ENCODE data around the gene PTPRK.
A peak's percentile ranks its signal among the peaks of the same experiment; 100 is the strongest.
"Not testable (repeated sequence)": the region's sequence is repeated elsewhere in the genome, so short reads cannot be mapped to it uniquely, and the experiment has no call there.

The PTPRK gene

DNA sequence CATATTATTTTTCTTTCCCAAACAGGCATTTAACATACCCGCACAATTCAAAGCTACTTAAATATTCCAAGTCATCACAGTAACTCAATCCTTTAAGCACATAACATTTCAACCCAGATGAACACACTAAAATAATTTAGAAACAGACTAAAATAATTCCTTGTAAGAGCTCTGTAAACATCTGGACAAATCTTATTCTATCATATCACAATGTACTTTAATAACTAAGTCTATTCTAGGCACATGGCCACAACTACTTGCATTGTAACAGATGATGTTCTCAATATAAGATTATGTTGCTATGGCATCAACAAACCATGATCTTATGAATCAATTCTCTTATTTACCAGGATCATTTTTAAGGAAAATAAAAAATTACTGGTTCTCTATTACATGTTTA lies 496.4 kb downstream of the PTPRK start:
- H3K27ac Mint-ChIP-seq, result no peak overlapping the region
- no peaks in the 10 kb centered on the region for H3K9me3 Mint-ChIP-seq (ENCODE audit: low read depth)
- no peaks in the 10 kb centered on the region for H3K27me3 Mint-ChIP-seq
- H3K4me3 Mint-ChIP-seq, result no peak overlapping the region
- H3K36me3 Mint-ChIP-seq, result peaks cover 14% of the 10 kb centered on the region
- H3K4me1 Mint-ChIP-seq (ENCODE audit: low read depth), result peaks cover 50% of the 10 kb centered on the region

DNA sequence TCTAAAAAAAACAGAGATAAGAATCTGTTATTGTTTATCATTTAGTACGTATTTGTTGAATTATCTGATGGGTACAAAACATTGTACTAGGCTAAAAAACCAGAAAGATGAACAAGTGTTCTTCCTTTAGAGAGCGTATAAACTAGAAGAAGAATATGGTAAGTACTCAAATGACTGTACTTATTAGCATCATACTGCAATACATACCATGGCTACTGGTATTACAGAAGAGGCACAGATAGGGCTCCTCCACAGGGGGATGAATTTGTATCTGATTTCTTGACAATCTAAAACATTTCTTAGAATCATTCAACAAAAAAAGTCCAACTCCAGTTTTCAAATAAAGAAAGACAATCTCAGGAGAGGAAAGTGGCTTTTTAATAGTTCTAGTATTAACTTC lies 501.6 kb downstream of the PTPRK start:
- Mint-ChIP-seq H3K27me3 (no peaks in the 10 kb centered on the region), H3K36me3 (peaks cover 14% of the 10 kb centered on the region), H3K4me1 (ENCODE audit: low read depth) (peaks cover 43% of the 10 kb centered on the region), H3K27ac (no peak overlapping the region), H3K9me3 (ENCODE audit: low read depth) (no peaks in the 10 kb centered on the region), H3K4me3 (no peak overlapping the region)

DNA sequence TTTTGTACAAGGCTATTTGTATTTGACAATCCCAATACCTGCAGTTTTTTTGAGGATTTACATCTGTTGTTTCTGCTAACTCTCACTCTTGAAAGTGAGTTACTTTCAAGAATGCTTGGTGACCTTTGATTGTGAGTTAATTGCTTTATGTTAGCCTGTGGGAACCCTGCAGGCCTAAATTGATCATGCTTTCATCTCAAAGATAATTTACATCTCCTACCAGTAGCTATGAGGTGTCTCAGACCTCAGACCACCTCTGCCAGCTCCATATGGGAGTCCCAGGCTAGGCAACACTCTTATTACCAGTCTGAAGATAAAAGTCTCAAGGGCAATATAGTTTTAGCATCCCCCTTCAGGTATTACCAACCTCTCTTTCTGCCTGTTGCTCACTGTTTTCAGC lies 503.1 kb downstream of the PTPRK start:
- H3K4me1 Mint-ChIP-seq (ENCODE audit: low read depth), result peaks cover 53% of the 10 kb centered on the region
- no peaks in the 10 kb centered on the region for H3K27me3 Mint-ChIP-seq
- H3K4me3 Mint-ChIP-seq, result no peak overlapping the region
- H3K9me3 Mint-ChIP-seq (ENCODE audit: low read depth), result no peaks in the 10 kb centered on the region
- H3K36me3 Mint-ChIP-seq, result peaks cover 19% of the 10 kb centered on the region
- H3K27ac Mint-ChIP-seq, result no peak overlapping the region

DNA sequence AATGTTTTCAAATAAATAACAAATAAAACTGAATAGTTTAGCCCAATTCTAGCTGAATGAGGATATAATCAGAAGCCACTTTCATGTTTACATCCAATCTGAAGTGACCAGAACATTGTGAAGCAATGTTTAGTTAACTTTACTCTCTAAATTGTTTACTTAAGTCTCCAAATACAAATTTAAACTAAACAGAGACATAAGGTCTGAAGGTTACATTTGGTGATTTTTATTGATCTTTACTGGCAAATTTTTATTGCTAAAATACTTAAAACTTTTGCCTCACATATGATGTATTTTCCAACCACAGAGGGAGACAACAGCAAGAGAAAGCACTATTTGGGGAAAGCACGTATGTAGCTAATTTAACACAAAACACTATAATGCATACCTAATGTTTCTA lies 512.7 kb downstream of the PTPRK start:
- Mint-ChIP-seq H3K4me1 (ENCODE audit: low read depth) (peaks cover 40% of the 10 kb centered on the region), H3K9me3 (ENCODE audit: low read depth) (no peaks in the 10 kb centered on the region), H3K27me3 (no peaks in the 10 kb centered on the region), H3K27ac (no peak overlapping the region), H3K36me3 (peaks cover 9% of the 10 kb centered on the region), H3K4me3 (no peak overlapping the region)

DNA sequence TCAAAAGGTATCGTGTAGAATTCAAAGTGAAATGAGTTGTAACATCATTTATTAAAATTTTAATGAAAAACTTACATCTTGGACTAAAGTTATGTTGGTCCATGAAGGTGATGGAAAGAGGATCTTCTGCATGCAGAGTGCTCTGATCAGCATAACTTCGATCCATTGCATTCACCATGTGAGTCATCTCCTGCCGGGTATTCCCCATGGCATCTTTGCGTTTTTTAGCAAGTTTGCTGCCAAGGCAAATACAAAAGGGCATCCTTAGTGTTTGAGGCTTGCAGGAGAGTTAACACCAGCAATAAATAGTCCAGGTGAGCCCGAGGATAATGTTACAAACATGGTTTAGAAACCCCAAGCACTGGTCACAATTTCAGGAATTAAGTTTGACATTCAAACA lies 515.4 kb downstream of the PTPRK start:
- H3K27ac Mint-ChIP-seq, result peak overlapping the region; percentile 24
- H3K27me3 Mint-ChIP-seq, result no peaks in the 10 kb centered on the region
- H3K4me3 Mint-ChIP-seq, result no peak overlapping the region
- no peaks in the 10 kb centered on the region for H3K9me3 Mint-ChIP-seq (ENCODE audit: low read depth)
- H3K4me1 Mint-ChIP-seq (ENCODE audit: low read depth), result peaks cover 43% of the 10 kb centered on the region
- peaks cover 9% of the 10 kb centered on the region for H3K36me3 Mint-ChIP-seq

DNA sequence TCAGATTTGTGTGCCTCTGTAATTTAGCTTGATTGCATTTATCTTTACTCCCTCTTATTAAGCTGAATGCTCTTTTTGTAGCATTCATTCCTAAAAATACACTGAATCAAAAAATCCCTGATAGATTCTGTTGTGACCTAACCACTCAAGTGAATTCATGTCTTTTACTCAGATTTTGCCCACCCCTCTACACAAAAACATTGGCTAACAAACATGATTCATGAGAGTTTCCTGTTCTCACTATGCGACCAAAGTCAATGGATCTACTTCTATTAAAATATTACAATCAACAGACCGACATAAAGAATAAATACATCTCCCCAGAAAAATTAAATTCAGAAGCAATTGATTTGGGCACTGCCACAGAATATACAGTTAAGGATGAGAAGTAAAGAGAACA lies 520.0 kb downstream of the PTPRK start:
- no peaks in the 10 kb centered on the region for H3K9me3 Mint-ChIP-seq (ENCODE audit: low read depth)
- peaks cover 79% of the 10 kb centered on the region for H3K4me1 Mint-ChIP-seq (ENCODE audit: low read depth)
- H3K27ac Mint-ChIP-seq, result peak overlapping the region; percentile 90
- H3K4me3 Mint-ChIP-seq, result peak overlapping the region; percentile 55
- H3K36me3 Mint-ChIP-seq, result peaks cover 9% of the 10 kb centered on the region
- no peaks in the 10 kb centered on the region for H3K27me3 Mint-ChIP-seq

DNA sequence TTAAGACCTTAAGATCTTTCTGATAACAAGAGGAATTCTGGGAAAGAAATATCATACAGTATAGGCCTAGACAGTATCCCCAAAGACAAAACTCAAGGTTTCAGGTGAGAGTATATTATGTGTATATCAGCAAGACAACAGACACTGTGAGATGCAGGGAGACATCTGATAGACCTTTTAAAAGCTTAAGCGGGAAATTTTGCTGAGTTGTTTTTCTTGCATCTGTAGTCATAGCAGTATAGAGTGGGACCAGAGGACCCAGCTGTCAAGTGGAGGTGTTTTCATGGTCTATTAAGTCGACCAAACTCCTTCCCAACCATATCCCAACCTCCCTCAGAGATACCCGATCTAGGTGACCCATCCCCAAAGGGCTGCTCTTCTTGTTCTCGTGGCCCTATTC lies 521.4 kb downstream of the PTPRK start:
- Mint-ChIP-seq H3K27me3 (no peaks in the 10 kb centered on the region), H3K4me3 (peak overlapping the region; percentile 18), H3K9me3 (ENCODE audit: low read depth) (no peaks in the 10 kb centered on the region), H3K36me3 (peaks cover 5% of the 10 kb centered on the region), H3K4me1 (ENCODE audit: low read depth) (peaks cover 76% of the 10 kb centered on the region), H3K27ac (peak overlapping the region; percentile 90)

DNA sequence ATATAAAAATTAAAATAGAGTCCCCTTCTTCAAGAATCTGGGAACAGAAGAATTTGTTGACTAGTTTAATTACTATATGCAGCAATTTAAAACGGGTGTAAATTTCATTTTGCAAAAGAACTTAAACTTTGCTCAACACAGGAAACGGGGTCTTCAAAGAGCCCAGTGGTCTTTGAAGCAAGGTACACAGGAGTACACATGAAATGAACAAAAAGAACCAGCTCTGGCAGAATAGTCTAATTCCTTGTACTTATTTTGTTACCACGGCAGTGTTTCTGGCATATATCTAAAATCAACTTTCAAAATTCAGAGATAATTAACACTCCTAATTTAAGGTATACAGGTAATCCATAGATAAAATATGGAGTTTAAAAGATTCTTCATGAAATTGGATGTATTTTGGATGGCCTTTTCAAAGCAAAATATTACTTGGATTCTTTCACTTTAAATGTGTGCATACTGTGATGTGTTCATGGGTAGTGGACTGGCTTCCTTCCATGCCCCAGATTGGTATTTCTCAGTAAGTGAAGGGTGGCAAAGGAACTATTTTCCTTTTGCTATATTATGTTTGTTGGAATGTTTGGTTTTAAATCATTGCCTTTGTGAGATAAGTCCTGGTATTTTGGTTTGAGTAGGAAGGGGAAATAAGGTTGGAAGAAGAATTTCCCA lies 522.8 kb downstream of the PTPRK start:
- Mint-ChIP-seq H3K9me3 (ENCODE audit: low read depth) (no peaks in the 10 kb centered on the region), H3K27me3 (no peaks in the 10 kb centered on the region), H3K4me1 (ENCODE audit: low read depth) (peaks cover 75% of the 10 kb centered on the region), H3K27ac (peak overlapping the region; percentile 90), H3K36me3 (no peaks in the 10 kb centered on the region), H3K4me3 (peak overlapping the region; percentile 78)

DNA sequence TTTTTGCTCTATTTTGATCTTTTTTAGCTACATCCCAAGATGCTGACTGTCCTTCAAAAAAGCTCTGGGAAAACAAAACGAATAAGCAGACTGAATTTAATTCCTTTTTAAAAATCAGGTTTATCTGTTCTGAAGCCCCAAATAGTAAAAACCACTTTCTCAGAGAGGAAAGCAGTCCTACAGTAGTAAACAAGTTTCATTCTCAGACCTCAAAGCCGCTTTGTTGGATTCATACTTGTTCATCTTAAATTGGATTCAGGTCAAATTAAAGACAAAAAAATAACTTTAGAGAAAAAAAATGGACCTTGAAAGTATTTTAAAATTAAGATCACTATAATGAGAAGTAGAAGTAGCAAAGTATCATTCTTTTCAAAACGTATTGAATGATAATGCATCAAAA lies 523.5 kb downstream of the PTPRK start:
- peaks cover 81% of the 10 kb centered on the region for H3K4me1 Mint-ChIP-seq (ENCODE audit: low read depth)
- H3K36me3 Mint-ChIP-seq, result peaks cover 2% of the 10 kb centered on the region
- peak overlapping the region; percentile 78 for H3K4me3 Mint-ChIP-seq
- no peaks in the 10 kb centered on the region for H3K9me3 Mint-ChIP-seq (ENCODE audit: low read depth)
- no peaks in the 10 kb centered on the region for H3K27me3 Mint-ChIP-seq
- H3K27ac Mint-ChIP-seq, result peak overlapping the region; percentile 90

DNA sequence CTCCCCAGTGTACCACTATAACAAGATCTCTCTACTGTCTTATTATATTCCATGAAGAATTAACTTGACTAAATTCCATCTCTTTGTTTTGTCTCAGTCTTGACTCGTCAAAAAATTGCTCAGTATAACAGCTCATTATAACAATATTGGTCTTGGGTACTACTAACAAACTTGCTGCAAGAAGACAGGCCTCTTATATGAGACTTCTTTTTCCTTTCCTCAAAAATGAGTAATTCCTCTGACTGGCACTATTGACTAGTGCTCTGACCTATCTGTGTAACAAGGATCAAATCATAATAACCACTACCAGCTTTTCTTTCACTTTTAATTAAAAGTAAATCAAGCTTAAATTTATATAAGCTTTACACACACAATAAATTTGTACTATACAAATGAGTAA lies 528.3 kb downstream of the PTPRK start:
- Mint-ChIP-seq H3K27me3 (no peaks in the 10 kb centered on the region), H3K27ac (peak overlapping the region; percentile 97), H3K9me3 (ENCODE audit: low read depth) (no peaks in the 10 kb centered on the region), H3K4me1 (ENCODE audit: low read depth) (peaks cover 72% of the 10 kb centered on the region), H3K4me3 (peak overlapping the region; percentile 86), H3K36me3 (peaks cover 14% of the 10 kb centered on the region)

DNA sequence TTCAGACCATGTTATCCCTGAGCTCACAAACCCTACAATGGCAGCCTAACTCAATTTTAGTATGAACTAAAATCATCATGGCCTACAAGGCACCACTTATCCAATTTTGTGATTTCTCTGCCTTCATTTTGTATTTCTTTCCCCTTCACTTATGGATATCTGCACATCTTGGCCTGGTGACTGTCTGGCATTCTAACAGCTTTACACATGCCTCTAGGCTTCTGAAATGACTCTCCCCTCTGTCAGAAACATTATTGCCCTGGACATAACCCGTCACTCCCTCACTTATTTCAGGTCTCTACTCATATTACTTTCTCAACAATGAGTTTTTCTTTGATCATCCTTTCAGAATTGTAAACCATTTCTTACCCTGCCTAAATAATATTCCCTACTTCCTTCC lies 530.3 kb downstream of the PTPRK start:
- Mint-ChIP-seq H3K4me1 (ENCODE audit: low read depth) (peaks cover 71% of the 10 kb centered on the region), H3K27ac (peak overlapping the region; percentile 83), H3K4me3 (peak overlapping the region; percentile 14), H3K36me3 (peaks cover 18% of the 10 kb centered on the region), H3K27me3 (no peaks in the 10 kb centered on the region), H3K9me3 (ENCODE audit: low read depth) (no peaks in the 10 kb centered on the region)

DNA sequence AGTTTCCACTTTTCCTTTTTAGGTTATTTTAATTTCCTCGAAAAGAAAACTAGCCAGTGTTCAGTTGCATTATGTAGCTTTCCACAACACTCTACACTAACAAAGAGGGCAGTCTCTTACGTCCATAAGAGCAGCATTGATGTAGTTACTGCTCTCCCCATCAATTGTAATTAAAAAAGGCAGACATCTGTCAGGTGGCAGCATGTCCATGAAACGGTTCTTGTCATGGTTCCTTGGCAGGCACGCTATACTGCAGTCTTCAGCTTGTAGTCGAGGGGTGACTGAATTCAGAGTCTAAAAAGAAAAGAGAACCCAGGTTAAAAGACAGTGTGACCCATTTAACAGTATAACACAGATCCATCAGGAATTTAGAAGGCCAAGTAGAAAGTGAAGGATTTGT lies 539.4 kb downstream of the PTPRK start:
- Mint-ChIP-seq H3K4me1 (ENCODE audit: low read depth) (peaks cover 78% of the 10 kb centered on the region), H3K27ac (peak overlapping the region; percentile 81), H3K27me3 (no peaks in the 10 kb centered on the region), H3K36me3 (peaks cover 26% of the 10 kb centered on the region), H3K4me3 (peak overlapping the region; percentile 51), H3K9me3 (ENCODE audit: low read depth) (peaks cover 3% of the 10 kb centered on the region)

DNA sequence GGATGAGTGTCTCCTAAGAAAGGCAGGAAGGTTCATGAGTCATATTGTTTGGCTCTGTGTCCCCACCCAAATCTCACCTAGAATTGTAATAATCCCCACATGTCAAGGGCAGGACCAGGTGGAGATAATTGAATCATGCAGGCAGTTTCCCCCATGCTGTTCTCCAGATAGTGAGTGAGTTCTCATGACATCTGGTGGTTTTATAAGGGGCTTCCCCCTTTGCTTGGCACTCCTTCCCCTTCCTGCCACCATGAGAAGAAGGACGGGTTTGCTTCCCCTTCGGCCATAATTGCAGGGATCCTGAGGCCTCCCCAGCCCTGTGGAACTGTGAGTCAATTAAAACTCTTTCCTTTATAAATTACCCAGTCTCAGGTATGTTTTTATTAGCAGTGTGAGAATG lies 542.2 kb downstream of the PTPRK start:
- Mint-ChIP-seq H3K4me3 (peak overlapping the region; percentile 93), H3K4me1 (ENCODE audit: low read depth) (peaks cover 77% of the 10 kb centered on the region)

DNA sequence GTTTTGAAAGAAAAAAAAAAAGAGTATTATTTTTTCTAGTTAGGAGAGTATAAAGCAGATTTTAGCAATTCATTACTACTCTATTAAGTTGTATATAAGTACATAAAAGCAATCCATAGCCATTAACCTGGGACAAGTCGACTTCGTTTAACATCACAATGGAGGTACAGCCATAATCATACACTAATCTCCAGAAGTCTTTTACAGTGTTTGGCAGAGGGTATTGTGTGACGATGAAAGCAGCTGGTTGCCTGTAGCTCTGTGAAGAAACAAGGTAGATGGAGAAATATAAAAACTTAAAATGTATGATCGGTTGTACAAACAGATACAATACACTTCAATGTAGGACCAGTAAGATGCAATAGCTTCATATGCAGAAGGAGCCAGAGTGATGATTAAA lies 543.6 kb downstream of the PTPRK start:
- no peaks in the 10 kb centered on the region for H3K27me3 Mint-ChIP-seq
- H3K9me3 Mint-ChIP-seq (ENCODE audit: low read depth), result peaks cover 6% of the 10 kb centered on the region
- H3K4me3 Mint-ChIP-seq, result peak overlapping the region; percentile 27
- peaks cover 85% of the 10 kb centered on the region for H3K4me1 Mint-ChIP-seq (ENCODE audit: low read depth)
- peak overlapping the region; percentile 94 for H3K27ac Mint-ChIP-seq
- peaks cover 28% of the 10 kb centered on the region for H3K36me3 Mint-ChIP-seq

More for the DNA sequence above, 542.2 kb downstream of the PTPRK start:
- Mint-ChIP-seq H3K27ac (peak overlapping the region; percentile 98), H3K36me3 (peaks cover 29% of the 10 kb centered on the region)
- H3K9me3 Mint-ChIP-seq (ENCODE audit: low read depth); H3K27me3 Mint-ChIP-seq: not testable (repeated sequence)

DNA sequence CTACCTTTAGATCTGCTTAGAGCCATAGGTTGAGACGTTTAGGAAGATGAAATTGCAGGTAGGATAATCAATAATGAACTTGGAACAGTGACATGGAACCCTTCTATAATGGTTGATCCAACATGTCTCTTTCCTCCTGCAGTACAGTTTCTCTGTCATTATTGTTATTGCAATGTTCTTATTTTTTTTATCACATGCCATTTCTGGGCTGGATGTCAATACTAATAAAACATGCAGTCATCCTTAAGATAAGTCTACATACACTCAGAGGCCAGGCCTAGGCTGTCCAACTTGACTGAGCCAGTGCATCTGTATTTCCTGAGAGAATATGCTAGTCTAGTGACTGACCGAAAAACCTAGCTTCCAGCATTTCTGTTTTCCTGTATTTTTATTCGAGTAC lies 544.3 kb downstream of the PTPRK start:
- Mint-ChIP-seq H3K4me3 (peak overlapping the region; percentile 27), H3K27me3 (no peaks in the 10 kb centered on the region), H3K4me1 (ENCODE audit: low read depth) (peaks cover 87% of the 10 kb centered on the region), H3K9me3 (ENCODE audit: low read depth) (peaks cover 6% of the 10 kb centered on the region), H3K36me3 (peaks cover 24% of the 10 kb centered on the region), H3K27ac (peak overlapping the region; percentile 94)

DNA sequence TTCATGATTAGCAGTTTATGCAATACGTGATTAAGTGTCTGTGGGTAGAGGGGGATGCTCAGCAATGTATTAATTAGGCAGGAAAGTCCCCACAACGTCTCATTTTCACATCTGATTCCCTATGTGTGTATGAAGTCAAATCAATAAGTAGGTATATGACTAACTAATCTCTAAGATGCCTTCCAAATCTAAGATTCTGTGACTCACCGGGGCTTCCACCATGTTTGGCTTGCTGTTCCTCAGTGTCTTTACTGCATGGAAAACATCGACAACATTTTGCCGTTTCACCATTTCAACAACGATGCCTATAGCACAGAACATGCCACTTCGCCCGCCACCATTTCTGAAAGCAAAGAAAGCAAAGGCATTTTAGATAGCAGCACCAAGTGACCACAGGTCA lies 547.6 kb downstream of the PTPRK start:
- Mint-ChIP-seq H3K36me3 (peaks cover 19% of the 10 kb centered on the region), H3K4me3 (peak overlapping the region; percentile 89), H3K27ac (peak overlapping the region; percentile 98), H3K4me1 (ENCODE audit: low read depth) (peaks cover 89% of the 10 kb centered on the region), H3K27me3 (no peaks in the 10 kb centered on the region), H3K9me3 (ENCODE audit: low read depth) (peaks cover 6% of the 10 kb centered on the region)
